HG03469 (cell line): ENCODE data around the gene RAB33B.
"Not testable (repeated sequence)": the region's sequence is repeated elsewhere in the genome, so short reads cannot be mapped to it uniquely, and the experiment has no call there.

Experiments
- ATAC-seq: cut with Tn5 transposase; IDR thresholded peaks from one replicate; pipeline ENCODE4 v1.9.1; 2021; ENCODE audit warnings: mild to moderate bottlenecking, moderate library complexity, moderate number of reproducible peaks; ENCODE audit not compliant: unreplicated experiment

Gene RAB33B

GRCh38 chr4:139454111-139455045 lies at the start of gene RAB33B:
Gene RAB33B, plus strand, starts transcription at chr4:139454121. Its CDS starts 75 bp downstream, at chr4:139454196.
- no peak for ATAC-seq

GRCh38 chr4:139410312-139410711 lies 43.6 kb upstream of the RAB33B start:
- no peak for ATAC-seq

- ATAC-seq = not testable (repeated sequence)
Observed at GRCh38 chr4:139414671-139415210, 39.2 kb upstream of the RAB33B start.

- ATAC-seq = no peak
Observed at GRCh38 chr4:139416073-139416673, 37.7 kb upstream of the RAB33B start.

- ATAC-seq = no peak
Observed at GRCh38 chr4:139419388-139419914, 34.5 kb upstream of the RAB33B start.

- no peak for ATAC-seq
Observed at GRCh38 chr4:139420652-139421051, 33.3 kb upstream of the RAB33B start.

- no peak for ATAC-seq
Observed at GRCh38 chr4:139436122-139436521, 17.8 kb upstream of the RAB33B start.

- ATAC-seq = no peak
Observed at GRCh38 chr4:139438141-139438540, 15.8 kb upstream of the RAB33B start.

- ATAC-seq = no peak
Observed at GRCh38 chr4:139441029-139441428, 12.9 kb upstream of the RAB33B start.

GRCh38 chr4:139443661-139444060 lies 10.3 kb upstream of the RAB33B start:
- no peak for ATAC-seq

GRCh38 chr4:139444881-139445280 lies 9.0 kb upstream of the RAB33B start:
- not testable (repeated sequence) for ATAC-seq

GRCh38 chr4:139447078-139447477 lies 6.8 kb upstream of the RAB33B start:
- not testable (repeated sequence) for ATAC-seq

GRCh38 chr4:139450586-139450985 lies 3.3 kb upstream of the RAB33B start:
- ATAC-seq = no peak

- no peak for ATAC-seq
Observed at GRCh38 chr4:139451997-139452396, 1.9 kb upstream of the RAB33B start.

GRCh38 chr4:139453041-139453370 lies 915 bp upstream of the RAB33B start:
- peak; percentile 34 for ATAC-seq

- peak; percentile 83 for ATAC-seq
Observed at GRCh38 chr4:139453371-139454110, 380 bp upstream of the RAB33B start.

- no peak for ATAC-seq
Observed at GRCh38 chr4:139455126-139455538, 1.2 kb downstream of the RAB33B start.

- ATAC-seq = no peak
Observed at GRCh38 chr4:139457318-139457717, 3.4 kb downstream of the RAB33B start.

GRCh38 chr4:139458543-139458942 lies 4.6 kb downstream of the RAB33B start:
- ATAC-seq = no peak

GRCh38 chr4:139458999-139459398 lies 5.1 kb downstream of the RAB33B start:
- no peak for ATAC-seq

- ATAC-seq = no peak
Observed at GRCh38 chr4:139460565-139460964, 6.6 kb downstream of the RAB33B start.
